NCI-H460 (cell line): ENCODE measurements around the gene FRMPD4. TPM values are rescaled to one million over a fixed set of nuclear protein-coding genes. Genes with fewer than 3 reads are reported as not detected.
A peak's percentile ranks its signal among the peaks of the same experiment; 100 is the strongest.

Experiments used
- DNase-seq: peaks from one replicate; pipeline ENCODE4 v3.0.0-alpha.2; 2016; ENCODE audit warnings: low read depth; ENCODE audit errors: extremely low read depth
- total RNA-seq: library from RNA; depleted of rRNA; stranded (reverse); fragments of >200 nt; shearing (Covaris generic); gene quantifications from 2 replicates; pipeline ENCODE4 v1.2.3, GENCODE V29; 2014

Gene FRMPD4
- total RNA-seq, 1 experiment from 2014 or later, result 0.15 TPM

GRCh38 chrX:12423346-12423745 is 285.1 kb downstream of the FRMPD4 start:
- no peak for DNase-seq

- DNase-seq, result no peak
Measured at GRCh38 chrX:12425496-12425895, 287.2 kb downstream of the FRMPD4 start.

GRCh38 chrX:12426420-12426819 is 288.1 kb downstream of the FRMPD4 start:
- no peak for DNase-seq

- DNase-seq, result no peak
Measured at GRCh38 chrX:12434493-12434892, 296.2 kb downstream of the FRMPD4 start.

- DNase-seq, result peak; percentile 37
Measured at GRCh38 chrX:12439416-12439815, 301.1 kb downstream of the FRMPD4 start.

GRCh38 chrX:12440246-12440645 is 302.0 kb downstream of the FRMPD4 start:
- no peak for DNase-seq

GRCh38 chrX:12441381-12442128 is 303.3 kb downstream of the FRMPD4 start:
- no peak for DNase-seq

- DNase-seq, result no peak
Measured at GRCh38 chrX:12443534-12444098, 305.3 kb downstream of the FRMPD4 start.

GRCh38 chrX:12446342-12447075 is 308.2 kb downstream of the FRMPD4 start:
- peak; percentile 40 for DNase-seq

- DNase-seq, result peak; percentile 63
Measured at GRCh38 chrX:12447448-12448064, 309.3 kb downstream of the FRMPD4 start.

GRCh38 chrX:12452268-12452667 is 314.0 kb downstream of the FRMPD4 start:
- DNase-seq, result no peak

GRCh38 chrX:12460929-12461328 is 322.7 kb downstream of the FRMPD4 start:
- DNase-seq, result no peak

- no peak for DNase-seq
Measured at GRCh38 chrX:12463052-12463451, 324.8 kb downstream of the FRMPD4 start.

GRCh38 chrX:12463873-12464272 is 325.6 kb downstream of the FRMPD4 start:
- no peak for DNase-seq

- DNase-seq, result no peak
Measured at GRCh38 chrX:12467321-12467720, 329.0 kb downstream of the FRMPD4 start.

- no peak for DNase-seq
Measured at GRCh38 chrX:12469296-12469695, 331.0 kb downstream of the FRMPD4 start.

- DNase-seq, result no peak
Measured at GRCh38 chrX:12471061-12471460, 332.8 kb downstream of the FRMPD4 start.

- DNase-seq, result no peak
Measured at GRCh38 chrX:12480956-12481355, 342.7 kb downstream of the FRMPD4 start.

- no peak for DNase-seq
Measured at GRCh38 chrX:12488220-12488619, 349.9 kb downstream of the FRMPD4 start.

- DNase-seq, result no peak
Measured at GRCh38 chrX:12488771-12489170, 350.5 kb downstream of the FRMPD4 start.

GRCh38 chrX:12489341-12489740 is 351.1 kb downstream of the FRMPD4 start:
- no peak for DNase-seq
